PC-3 (cell line): ENCODE measurements around the gene PDE11A. TPM values are rescaled to one million over a fixed set of nuclear protein-coding genes. Genes with fewer than 3 reads are reported as not detected.

Experiments
- ATAC-seq: fragments of 200-7000 bp; cut with Tn5 transposase; 2 replicates; pipeline ENCODE4 v1.9.1; 2020; ENCODE audit warnings: mild to moderate bottlenecking, moderate library complexity
- BruUV-seq: library from RNA; stranded (reverse); fragments of 400-500 nt; replicated peaks from 2 replicates; lab custom pipeline; 2021; lab: Mats Ljungman, UMichigan
- CTCF ChIA-PET: fragments of 300-600 bp; sonication (Branson Sonifier 250); formaldehyde crosslinking; loops from one replicate; lab custom pipeline; 2022; ENCODE audit warnings: antibody characterized with exemption; lab: Charles Lee
- POLR2A ChIA-PET: fragments of 300-600 bp; sonication (Branson Sonifier 250); formaldehyde crosslinking; loops from one replicate; lab custom pipeline; 2022; ENCODE audit warnings: antibody characterized with exemption; ENCODE audit not compliant: unreplicated experiment; lab: Charles Lee
- DNase-seq: peaks from one replicate; pipeline ENCODE4 v3.0.0-alpha.2; 2015
- H2AFZ ChIP-seq: fragments of 300-600 bp; sonication (generic); 2 replicates; pipeline ENCODE4 v1.6.0; 2016; ENCODE audit warnings: antibody characterized with exemption, low read length
- H3F3A ChIP-seq: fragments of 300-600 bp; sonication (generic); one replicate; pipeline ENCODE4 v1.6.0; 2017; ENCODE audit warnings: antibody characterized with exemption, low read length, control low read depth, mild to moderate bottlenecking; ENCODE audit not compliant: unreplicated experiment
- H3K27ac ChIP-seq: fragments of 300-600 bp; sonication (generic); 2 replicates; pipeline ENCODE4 v1.5.1; 2016; ENCODE audit warnings: mild to moderate bottlenecking, low read length
- H3K27me3 ChIP-seq: fragments of 300-600 bp; sonication (generic); 2 replicates; pipeline ENCODE4 v1.6.1; 2016; ENCODE audit warnings: low read length, mixed read lengths
- H3K36me3 ChIP-seq: fragments of 300-600 bp; sonication (generic); 2 replicates; pipeline ENCODE4 v1.6.1; 2016; ENCODE audit warnings: low read depth, mixed run types, low read length, mixed read lengths
- H3K4me1 ChIP-seq: fragments of 300-600 bp; sonication (generic); 2 replicates; pipeline ENCODE4 v1.5.1; 2016; ENCODE audit warnings: low read length; ENCODE audit not compliant: insufficient read depth
- H3K4me2 ChIP-seq: fragments of 300-600 bp; sonication (generic); 2 replicates; pipeline ENCODE4 v1.6.0; 2016; ENCODE audit warnings: low read length
- H3K4me3 ChIP-seq: fragments of 300-600 bp; sonication (generic); 2 replicates; pipeline ENCODE4 v1.5.1; 2016; ENCODE audit warnings: mild to moderate bottlenecking, low read length, mixed read lengths
- H3K79me2 ChIP-seq: fragments of 300-600 bp; sonication (generic); 2 replicates; pipeline ENCODE4 v1.6.1; 2017; ENCODE audit warnings: low read length, mixed read lengths
- H3K9ac ChIP-seq: fragments of 300-600 bp; sonication (generic); 2 replicates; pipeline ENCODE4 v1.6.0; 2016; ENCODE audit warnings: mild to moderate bottlenecking, low read length
- H3K9me2 ChIP-seq: fragments of 300-600 bp; sonication (generic); replicated peaks from 2 replicates; pipeline ENCODE4 v1.6.1; 2016; ENCODE audit warnings: mixed run types, low read length, mixed read lengths
- H3K9me3 ChIP-seq: fragments of 300-600 bp; sonication (generic); 2 replicates; pipeline ENCODE4 v1.6.1; 2016; ENCODE audit warnings: low read length, mixed read lengths
- H4K20me1 ChIP-seq: fragments of 300-600 bp; sonication (generic); 2 replicates; pipeline ENCODE4 v1.6.1; 2016; ENCODE audit warnings: low read length, mixed read lengths
- EZH2 ChIP-seq: fragments of 300-600 bp; sonication (generic); IDR thresholded peaks from one replicate; pipeline ENCODE4 v1.6.1; 2017; ENCODE audit warnings: antibody characterized with exemption, mild to moderate bottlenecking, low read length; ENCODE audit not compliant: unreplicated experiment
- EZH2phosphoT487 ChIP-seq: fragments of 300-600 bp; sonication (generic); IDR thresholded peaks from 2 replicates; pipeline ENCODE4 v1.6.1; 2018; ENCODE audit warnings: mild to moderate bottlenecking, antibody characterized with exemption, low read length, borderline replicate concordance
- intact Hi-C: fragments of 100-400 bp; cut with micrococcal nuclease; formaldehyde crosslinking; loops from 2 replicates; pipeline ENCODE4 v1.9.0; 2023
- total RNA-seq: library from RNA; depleted of rRNA; stranded (reverse); fragments of >200 nt; gene quantifications from 2 replicates; pipeline ENCODE4 v1.2.3, GENCODE V29; 2014
- TF ChIP-seq, protein P1 (sequence below): fragments of 300-600 bp; sonication (generic); conservative IDR thresholded peaks from 2 replicates; pipeline ENCODE4 v1.5.1; 2017; ENCODE audit warnings: antibody characterized with exemption, low read depth, mild to moderate bottlenecking, low read length

Gene PDE11A
- total RNA-seq, 1 experiment from 2014 or later: 0.15 TPM

DNA sequence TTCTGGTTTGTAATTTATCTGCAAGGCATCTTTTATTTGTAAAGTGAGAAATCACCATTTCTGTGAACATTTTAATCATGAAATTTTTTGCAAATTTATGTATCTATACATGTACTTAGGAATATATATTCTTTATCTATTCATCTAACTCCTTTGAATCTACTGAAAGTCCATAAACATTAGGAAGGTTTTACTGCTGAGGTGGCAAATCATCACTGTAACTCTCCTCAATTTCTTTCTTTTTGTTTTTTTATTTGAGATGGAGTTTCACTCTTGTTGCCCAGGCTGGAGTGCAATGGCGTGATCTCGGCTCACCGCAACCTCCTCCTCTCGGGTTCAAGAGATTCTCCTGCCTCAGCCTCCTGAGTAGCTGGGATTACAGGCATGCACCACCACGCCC is 383.7 kb downstream of the PDE11A start:
- H3K9ac ChIP-seq: no peak overlapping the region
- H3K4me3 ChIP-seq: no peak overlapping the region
- TF ChIP-seq EZH2: no peak
- no peaks in the 10 kb centered on the region for H3K9me3 ChIP-seq
- H3K9me2 ChIP-seq: no peaks in the 10 kb centered on the region
- BruUV-seq: no TSS peak
- H3K79me2 ChIP-seq: no peaks in the 10 kb centered on the region
- H3K4me2 ChIP-seq: no peak overlapping the region
- no peaks in the 10 kb centered on the region for H3K36me3 ChIP-seq
- intact Hi-C loops: no loop called here
- no peaks in the 10 kb centered on the region for H4K20me1 ChIP-seq
- ChIA-PET CTCF (no interaction called here), POLR2A (no interaction called here)
- H2AFZ ChIP-seq: no peak overlapping the region
- no peak for ATAC-seq
- peaks cover 6% of the 10 kb centered on the region for H3K4me1 ChIP-seq
- no peak for DNase-seq
- no peaks in the 10 kb centered on the region for H3F3A ChIP-seq
- H3K27ac ChIP-seq: no peak overlapping the region
- H3K27me3 ChIP-seq: peaks cover 17% of the 10 kb centered on the region; the same call in 1 of the 2 replicates

DNA sequence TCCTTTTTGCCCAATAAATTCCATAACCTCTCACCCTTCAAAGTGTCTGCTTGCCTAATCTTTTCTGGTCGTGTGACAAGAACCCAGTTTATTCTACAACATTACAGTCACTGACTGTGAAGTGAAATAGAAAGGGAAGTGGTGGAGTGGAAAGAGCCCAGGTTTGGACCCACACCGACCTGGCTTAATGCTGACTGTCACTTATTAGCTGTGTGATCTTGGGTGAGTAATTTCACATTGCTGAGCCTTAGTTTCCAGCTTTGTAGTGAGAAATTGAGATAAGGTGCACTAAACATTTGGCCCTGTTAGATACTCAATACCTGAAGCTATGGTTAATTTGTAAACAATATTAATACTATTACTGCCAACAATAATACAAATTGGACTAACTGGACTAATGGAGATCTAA is 388.9 kb downstream of the PDE11A start:
- POLR2A ChIA-PET: no interaction called here

DNA sequence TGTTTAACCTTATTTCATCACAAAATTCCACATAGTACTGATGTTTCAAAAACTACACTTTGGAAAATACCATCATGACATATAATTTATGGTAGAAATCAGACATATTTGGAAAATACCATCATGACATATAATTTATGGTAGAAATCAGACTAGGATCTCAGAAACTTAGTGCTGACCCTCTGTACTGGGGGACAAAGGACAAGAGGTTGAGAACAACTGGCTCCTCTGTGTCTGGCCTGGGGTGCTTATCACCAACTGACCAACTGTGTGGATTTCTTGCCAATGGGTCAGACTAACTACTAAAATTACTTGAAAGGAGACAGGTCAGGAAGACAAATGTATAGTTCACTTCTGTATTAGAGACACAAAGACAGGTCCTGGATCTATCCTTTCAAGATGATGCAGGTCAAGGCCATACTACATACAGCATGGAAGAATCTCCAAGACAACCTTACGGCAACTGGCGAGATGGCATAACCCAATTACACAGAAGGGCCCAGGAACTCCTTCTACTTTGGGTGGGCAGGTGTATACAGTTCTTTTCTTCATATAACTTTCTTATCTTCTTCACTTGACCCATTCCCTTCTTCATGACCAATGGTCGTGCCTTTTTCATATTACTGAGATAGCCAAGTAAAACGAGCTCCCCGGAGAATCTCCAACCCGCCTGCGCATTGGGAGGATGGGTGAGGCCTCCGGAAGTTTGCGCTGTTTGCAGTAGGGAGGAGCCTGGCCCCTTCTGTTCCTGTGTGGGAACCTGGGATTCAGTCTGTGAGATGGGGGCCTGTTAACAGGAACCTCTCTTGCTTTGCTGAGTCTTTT is 389.5 kb downstream of the PDE11A start:
- CTCF ChIA-PET: no interaction called here
- POLR2A ChIA-PET: no interaction called here

More for the DNA sequence above, 388.9 kb downstream of the PDE11A start:
- no peaks in the 10 kb centered on the region for H3K9me2 ChIP-seq
- H3K9ac ChIP-seq: no peak overlapping the region
- H3K4me3 ChIP-seq: no peak overlapping the region
- no peaks in the 10 kb centered on the region for H3K4me1 ChIP-seq
- BruUV-seq: no TSS peak
- no peaks in the 10 kb centered on the region for H3K9me3 ChIP-seq
- no peak for DNase-seq
- H3F3A ChIP-seq: no peaks in the 10 kb centered on the region
- H3K27ac ChIP-seq: no peak overlapping the region
- peaks cover 21% of the 10 kb centered on the region; the same call in 1 of the 2 replicates for H3K27me3 ChIP-seq
- intact Hi-C loops: no loop called here
- H2AFZ ChIP-seq: no peak overlapping the region
- no peaks in the 10 kb centered on the region for H4K20me1 ChIP-seq
- no peaks in the 10 kb centered on the region for H3K36me3 ChIP-seq
- TF ChIP-seq, protein P1, sequence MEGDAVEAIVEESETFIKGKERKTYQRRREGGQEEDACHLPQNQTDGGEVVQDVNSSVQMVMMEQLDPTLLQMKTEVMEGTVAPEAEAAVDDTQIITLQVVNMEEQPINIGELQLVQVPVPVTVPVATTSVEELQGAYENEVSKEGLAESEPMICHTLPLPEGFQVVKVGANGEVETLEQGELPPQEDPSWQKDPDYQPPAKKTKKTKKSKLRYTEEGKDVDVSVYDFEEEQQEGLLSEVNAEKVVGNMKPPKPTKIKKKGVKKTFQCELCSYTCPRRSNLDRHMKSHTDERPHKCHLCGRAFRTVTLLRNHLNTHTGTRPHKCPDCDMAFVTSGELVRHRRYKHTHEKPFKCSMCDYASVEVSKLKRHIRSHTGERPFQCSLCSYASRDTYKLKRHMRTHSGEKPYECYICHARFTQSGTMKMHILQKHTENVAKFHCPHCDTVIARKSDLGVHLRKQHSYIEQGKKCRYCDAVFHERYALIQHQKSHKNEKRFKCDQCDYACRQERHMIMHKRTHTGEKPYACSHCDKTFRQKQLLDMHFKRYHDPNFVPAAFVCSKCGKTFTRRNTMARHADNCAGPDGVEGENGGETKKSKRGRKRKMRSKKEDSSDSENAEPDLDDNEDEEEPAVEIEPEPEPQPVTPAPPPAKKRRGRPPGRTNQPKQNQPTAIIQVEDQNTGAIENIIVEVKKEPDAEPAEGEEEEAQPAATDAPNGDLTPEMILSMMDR: no peak
- TF ChIP-seq EZH2phosphoT487 (no peak), EZH2 (no peak)
- CTCF ChIA-PET: no interaction called here
- no peaks in the 10 kb centered on the region for H3K79me2 ChIP-seq
- no peak overlapping the region for H3K4me2 ChIP-seq
- ATAC-seq: no peak

More for the DNA sequence above, 389.5 kb downstream of the PDE11A start:
- Histone ChIP-seq H3K4me1 (no peaks in the 10 kb centered on the region), H3K4me2 (no peak overlapping the region), H3K36me3 (no peaks in the 10 kb centered on the region), H3K4me3 (no peak overlapping the region), H3K27ac (no peak overlapping the region), H3K9me3 (no peaks in the 10 kb centered on the region), H2AFZ (no peak overlapping the region), H3K9me2 (no peaks in the 10 kb centered on the region), H3K79me2 (no peaks in the 10 kb centered on the region), H3K9ac (no peak overlapping the region), H4K20me1 (no peaks in the 10 kb centered on the region), H3K27me3 (peaks cover 18% of the 10 kb centered on the region; the same call in 1 of the 2 replicates), H3F3A (no peaks in the 10 kb centered on the region)
- TF ChIP-seq EZH2phosphoT487 (no peak), EZH2 (no peak)
- TF ChIP-seq, protein P1: no peak
- BruUV-seq: no TSS peak
- intact Hi-C loops: no loop called here
- ATAC-seq: no peak
- DNase-seq: no peak
